HG03354 (cell line): ENCODE measurements around the gene IL31RA.

Source experiments
- ATAC-seq: cut with Tn5 transposase; IDR thresholded peaks from one replicate; pipeline ENCODE4 v1.9.1; 2021; ENCODE audit warnings: mild to moderate bottlenecking; ENCODE audit not compliant: unreplicated experiment, poor library complexity, severe bottlenecking

IL31RA gene

DNA sequence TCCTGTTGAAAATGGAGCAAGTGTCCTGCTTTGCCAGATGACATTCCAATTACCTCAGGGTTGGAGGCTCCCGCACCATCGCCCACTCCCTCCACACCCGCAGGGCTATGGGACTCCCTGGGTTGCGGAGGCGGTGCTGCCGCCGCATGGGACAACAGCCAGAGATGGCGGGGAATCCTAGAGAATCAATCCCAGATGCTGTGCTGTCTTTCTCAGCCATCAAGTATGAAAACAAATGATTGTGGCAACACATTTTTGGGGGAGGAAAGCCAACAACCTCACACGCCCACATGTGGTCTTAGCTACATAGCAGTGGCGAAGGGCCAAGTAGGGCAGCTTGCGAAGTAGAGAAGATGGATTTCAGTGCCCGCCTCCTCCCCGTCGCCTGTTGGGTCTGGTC lies 46.7 kb downstream of the IL31RA start:
- ATAC-seq: no peak

DNA sequence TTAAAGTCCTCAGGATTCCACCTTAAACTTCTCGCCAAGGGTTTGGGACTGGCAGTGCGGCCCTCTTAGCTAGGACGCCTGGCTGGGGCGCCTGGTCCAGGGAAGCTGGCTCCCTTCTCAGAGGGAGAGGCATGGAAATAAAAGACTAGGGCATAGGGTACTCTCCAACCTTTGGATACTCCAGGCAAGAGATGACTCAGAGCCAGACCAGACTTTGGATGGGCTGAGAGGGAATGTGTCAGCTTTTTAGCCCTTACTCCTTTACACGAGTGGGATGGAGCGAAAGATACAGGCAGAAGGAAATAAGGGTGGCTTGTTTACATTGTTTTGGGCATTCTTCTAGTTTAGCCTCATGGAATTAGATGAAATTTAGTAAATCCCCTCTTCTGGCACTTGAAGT lies 48.2 kb downstream of the IL31RA start:
- ATAC-seq: no peak

DNA sequence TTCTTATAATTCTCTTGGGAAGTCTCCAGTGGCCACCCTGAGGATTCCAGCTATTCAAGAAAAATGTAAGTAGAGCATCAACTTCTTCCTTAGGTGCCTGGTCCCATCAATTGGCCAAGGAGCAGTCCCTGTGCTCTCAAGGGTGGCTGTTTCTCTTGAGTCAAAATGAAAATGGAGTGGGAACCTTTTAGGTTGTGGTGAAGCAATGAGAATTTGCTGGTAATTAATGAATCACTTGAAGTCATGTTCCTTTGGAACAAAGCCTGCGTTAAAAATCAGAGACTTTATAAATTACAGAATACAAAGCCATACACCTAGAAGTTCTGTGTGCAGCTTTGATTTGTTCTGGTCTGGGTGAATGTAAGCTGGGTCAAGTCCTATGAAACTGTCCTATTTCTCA lies 48.9 kb downstream of the IL31RA start:
- peak; percentile 33 for ATAC-seq

DNA sequence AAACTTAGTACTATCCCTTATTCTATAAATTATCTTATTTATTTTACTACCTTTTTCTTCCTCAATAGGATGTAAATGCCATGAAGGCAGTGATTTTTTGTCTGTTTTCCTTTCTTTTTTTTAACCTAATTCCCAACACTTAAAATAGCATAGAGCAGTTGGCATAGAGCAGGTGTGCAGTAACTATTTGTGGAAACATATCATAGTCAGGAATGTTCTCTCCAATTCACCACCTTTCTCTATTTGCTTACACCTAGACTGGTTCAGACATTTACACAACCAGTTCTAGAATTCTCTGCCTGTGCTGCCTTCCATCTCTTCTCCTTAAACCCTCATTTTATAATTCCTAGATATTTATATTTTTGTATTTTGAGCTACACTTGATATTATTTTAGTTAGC lies 49.6 kb downstream of the IL31RA start:
- no peak for ATAC-seq

DNA sequence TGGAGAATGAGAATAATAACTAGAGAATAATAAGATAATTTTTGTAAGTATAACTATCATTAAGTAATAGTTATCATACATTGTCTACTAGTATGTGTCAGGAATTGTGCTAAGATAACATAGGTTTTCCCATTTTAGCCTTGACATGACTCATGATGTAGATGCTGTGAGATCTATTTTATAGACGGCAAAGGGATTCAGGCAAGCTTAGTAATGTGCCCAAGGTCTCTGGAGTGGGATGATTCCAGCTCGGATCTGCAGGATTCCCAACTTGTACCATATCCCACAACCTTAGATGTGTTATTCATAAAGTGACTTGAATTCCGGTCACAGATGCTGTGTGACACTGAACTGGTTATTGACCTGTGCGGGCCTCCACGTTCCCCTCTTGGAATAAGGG lies 51.5 kb downstream of the IL31RA start:
- no peak for ATAC-seq

DNA sequence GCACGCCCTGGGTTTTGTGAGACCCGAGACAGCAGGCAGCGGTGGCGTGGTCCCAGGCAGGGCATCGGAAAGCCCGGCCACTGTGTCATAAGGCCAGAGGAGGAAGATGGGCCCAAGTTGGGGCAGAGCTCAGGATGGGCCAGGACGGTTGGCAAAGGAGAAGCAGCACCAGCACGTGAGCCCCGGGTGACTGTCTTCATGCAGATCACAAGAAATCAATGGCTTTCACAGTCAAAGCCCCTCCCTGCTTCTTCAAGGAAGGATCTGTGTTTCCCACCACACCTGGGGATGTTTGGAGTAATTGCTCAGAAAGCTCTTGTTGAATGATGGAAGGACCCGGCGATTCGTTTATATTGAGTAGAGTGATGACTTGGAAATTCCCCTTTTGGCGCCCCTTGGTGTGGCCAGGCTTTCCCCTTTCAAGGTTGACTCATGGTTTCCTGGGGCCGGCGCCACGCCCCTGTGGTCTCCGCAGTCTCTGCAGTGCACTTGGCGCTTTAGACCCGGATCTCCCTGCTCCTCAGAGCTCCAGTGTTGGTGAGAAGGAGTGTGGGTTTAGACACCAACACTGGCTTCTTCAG lies 52.1 kb downstream of the IL31RA start:
- ATAC-seq: peak; percentile 95

DNA sequence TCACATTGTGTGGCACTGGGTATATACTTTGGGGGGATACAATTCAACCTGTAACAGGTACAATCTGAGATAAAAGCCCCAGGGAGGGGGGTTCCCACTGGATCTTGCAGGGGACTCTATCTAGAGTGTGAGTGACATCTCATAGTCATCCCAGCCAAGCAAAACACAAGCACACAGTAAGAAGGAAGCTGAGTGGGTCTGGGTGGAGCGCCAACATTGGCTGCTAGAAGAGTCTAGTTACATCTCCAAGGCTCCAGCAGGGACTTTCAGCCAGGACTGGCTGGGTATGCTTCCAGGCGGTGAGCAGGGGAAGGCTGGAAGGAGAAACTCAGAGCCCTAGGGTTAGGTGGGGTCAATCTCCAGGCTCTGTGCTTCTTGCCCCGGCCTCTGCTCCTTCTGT lies 53.0 kb downstream of the IL31RA start:
- ATAC-seq: no peak

DNA sequence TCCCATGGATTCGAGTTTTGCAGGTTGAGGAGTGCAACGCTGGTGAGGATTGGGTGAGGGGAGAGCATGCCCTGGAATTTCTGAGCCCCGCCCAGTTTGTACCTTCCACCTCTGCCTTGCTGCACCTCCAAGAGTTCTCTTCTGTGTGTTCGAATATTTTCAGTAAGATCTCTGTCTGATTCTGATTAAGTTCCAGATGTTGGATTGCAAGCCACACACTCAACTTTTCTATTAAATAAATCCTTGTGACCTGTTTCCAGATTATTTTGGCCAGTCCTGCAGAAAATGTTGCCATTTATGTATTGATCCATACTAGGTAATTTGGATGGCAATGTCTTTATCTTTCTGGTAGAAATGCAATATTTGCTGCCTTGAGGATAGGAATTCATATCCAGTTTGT lies 54.1 kb downstream of the IL31RA start:
- no peak for ATAC-seq

DNA sequence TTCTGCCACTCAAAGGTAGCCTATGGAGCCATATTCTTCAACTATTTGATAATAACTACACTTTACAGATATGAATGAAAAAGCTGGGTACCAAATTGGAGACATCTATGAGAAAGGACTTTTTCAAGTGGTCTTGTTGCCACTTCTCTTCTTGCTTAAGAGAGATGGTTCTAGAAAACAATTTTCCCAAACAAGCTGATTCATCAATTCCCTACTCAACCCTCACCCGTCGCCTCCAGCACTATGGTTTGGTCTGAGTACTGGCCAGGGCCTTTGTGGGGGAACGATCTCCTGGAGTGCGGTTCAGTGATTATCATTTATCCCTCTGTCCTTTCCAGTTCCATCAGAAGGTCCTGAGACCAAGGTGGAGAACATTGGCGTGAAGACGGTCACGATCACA lies 56.8 kb downstream of the IL31RA start:
- ATAC-seq: no peak

DNA sequence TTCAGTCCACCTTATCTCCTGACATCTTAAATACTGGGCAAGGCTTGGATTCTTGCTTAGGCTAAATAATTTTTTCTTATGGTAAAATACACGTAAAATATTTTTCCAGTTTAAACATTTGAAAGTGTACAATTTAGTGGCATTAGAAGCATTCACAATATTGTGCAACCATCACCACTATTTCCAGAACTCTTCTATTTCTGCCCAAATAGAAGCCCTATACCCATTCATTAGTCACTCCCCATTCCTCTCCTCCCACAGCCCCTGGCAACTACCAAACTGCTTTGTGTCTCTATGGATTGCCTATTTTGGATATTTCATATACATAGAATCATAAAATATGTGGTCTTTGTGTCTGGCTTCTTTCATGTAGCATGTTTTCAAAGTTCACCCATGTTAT lies 57.6 kb downstream of the IL31RA start:
- ATAC-seq: no peak

DNA sequence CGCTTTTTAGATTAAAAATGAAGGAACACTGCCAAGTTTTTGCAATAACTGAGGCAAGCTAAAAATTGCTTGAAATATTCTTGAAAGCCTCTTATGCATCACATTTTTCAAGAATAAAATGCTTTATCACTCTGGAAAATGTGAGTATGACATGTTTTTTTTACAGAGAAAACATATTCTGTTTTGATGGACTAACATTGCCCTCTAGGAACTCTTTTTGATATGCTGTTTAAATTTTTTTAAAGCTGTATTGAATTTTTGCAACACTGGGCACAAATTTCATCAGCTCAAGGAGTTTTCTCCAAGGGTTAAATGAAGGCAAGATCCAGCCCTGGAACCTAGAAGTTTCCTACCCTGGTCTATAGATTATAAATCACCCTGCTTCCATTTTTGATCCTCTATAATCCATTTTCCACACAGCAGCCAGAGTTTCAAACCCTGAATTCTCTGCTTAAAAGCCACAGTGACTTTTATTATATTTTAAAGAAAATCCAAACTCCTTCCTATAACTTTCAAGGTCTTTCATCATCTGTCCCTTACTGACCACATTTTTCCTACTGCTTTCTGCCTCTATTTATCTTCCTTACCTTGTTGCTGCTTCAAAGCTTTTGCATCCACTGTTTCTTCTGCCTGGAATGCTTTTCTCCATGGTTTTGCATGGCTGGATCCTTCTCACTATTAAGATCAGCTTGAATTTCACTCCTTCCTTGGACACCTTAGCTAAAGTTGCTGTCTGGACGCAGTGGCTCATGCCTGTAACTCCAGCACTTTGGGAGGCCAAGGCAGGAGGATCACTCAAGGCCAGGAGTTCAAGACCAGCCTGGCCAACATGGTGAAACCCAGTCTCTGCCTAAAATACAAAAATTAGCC lies 60.9 kb downstream of the IL31RA start:
- ATAC-seq: no peak

DNA sequence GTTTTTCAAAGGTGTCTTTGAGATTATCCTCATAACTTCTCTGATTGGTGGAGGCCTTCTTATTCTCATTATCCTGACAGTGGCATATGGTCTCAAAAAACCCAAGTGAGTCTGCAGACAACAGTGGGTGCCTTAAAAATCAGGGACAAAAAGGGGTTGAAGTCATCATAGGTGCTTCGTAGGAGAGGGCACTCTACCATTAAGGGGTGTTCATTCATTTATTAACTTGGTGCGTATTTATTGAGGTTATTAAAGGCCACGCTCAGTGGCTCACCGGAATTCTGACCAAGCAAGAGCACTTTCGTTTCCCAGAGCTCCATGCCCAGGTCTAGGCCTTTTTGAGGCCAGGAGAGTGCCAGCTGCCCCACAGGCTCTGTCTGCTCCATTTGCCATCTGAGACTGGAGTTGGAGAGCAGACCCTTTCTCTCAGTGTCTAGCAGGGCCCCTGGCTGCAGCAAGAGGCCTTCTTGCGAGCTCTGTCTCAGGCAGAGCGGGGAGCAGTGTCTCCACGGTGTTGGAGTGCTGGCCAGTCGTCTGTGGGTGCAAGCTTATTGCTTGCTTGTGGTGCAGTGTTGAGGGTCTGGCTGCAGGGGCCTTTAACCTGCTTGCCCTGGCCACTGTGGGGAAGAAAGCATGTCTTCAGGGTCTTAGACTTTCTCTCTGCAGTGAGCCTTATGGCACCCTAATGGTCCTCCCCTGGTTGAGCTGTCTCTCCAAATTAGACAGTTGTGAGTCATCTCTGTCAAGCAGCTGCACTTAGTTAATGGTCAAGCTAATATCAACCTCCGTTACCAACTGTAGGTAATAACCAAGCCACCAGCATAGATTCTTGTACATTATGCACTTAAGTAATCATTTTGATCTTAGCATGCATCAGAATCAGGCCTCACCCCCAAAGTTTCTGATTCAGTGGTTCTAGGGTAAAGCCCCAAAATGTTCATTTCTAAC lies 62.6 kb downstream of the IL31RA start:
- ATAC-seq: peak; percentile 97

DNA sequence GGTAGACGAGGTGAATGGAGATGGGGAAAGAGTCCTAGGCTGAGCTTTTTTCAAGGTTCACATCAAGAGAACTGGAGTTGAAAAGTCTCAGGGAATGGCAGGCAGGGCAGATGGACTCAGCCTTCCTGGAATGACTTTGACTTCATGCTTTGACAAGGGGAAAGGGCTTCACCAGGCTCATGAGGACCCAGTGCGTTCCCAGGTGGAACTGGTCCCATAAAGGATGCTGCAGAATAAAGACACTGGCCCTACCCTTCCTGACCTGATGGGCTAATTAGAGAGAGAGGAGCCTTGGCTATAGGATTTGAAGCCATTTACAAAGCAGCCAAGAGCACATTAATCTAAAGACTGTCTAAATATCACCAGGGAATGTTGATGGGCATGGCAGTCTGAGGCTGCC lies 63.8 kb downstream of the IL31RA start:
- no peak for ATAC-seq

DNA sequence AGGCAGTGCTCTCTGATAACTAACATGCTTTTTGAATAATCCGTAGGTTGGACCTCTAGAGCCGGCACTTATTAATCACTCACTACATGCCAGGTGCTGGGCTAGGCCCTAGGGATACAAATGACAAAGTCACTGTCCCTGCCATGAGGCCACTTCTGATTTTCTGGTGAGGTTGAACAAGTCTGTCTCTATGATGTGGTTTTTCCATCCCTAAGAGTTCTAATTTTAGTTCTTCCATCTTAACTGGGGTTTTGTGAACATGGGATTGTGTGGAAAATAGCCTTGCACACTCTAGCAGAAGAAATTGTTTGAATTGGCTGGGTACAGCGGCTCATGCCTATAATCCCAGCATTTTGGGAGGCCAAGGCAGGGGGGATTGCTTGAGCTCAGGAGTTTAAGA lies 64.6 kb downstream of the IL31RA start:
- ATAC-seq: no peak

DNA sequence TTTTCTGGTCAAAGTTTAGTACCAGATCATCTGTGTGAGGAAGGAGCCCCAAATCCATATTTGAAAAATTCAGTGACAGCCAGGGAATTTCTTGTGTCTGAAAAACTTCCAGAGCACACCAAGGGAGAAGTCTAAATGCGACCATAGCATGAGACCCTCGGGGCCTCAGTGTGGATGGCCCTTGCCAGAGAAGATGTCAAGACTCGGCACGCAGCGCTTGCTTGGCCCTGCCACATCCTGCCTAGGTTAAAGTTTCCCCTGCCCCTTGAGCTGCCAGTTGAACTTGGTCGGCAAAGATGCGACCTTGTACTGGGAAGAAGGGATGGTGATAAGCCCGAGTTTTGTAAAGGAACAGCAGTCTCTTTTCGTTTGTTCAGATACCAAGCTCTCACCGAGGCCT lies 65.8 kb downstream of the IL31RA start:
- ATAC-seq: no peak

DNA sequence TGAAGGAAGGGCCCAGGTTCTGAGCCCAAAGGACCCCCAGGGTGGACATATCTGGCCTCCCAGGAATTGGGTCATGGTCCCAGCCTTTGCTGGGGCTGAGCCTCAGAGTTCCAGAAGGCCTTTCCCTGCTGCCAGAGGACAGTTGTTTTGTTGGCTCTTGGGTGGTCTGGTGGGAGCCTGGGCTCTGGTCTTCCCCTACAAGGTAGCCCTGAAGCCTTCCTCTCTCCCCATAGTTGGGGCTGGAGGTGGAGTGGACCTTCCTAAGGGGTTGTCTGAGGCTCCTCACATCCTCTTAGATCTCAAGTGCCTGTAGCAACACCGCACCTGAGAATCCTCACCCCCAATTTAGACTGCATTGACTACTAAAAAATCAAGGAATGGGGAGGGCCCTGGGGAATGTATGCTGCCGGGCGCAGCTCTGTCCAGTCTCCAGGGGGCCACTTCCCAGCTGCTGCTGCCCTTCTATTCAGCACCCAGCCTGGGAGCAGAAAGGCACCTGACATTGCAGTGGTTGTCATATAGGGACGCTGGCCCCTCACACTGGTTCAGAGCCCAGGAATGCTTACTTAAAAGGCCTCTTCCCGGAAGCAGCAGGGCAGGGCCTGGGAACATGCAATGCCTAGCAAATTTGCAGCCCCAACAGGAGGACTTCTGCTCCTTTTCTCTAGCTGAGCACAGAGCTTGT lies 66.4 kb downstream of the IL31RA start:
- no peak for ATAC-seq

DNA sequence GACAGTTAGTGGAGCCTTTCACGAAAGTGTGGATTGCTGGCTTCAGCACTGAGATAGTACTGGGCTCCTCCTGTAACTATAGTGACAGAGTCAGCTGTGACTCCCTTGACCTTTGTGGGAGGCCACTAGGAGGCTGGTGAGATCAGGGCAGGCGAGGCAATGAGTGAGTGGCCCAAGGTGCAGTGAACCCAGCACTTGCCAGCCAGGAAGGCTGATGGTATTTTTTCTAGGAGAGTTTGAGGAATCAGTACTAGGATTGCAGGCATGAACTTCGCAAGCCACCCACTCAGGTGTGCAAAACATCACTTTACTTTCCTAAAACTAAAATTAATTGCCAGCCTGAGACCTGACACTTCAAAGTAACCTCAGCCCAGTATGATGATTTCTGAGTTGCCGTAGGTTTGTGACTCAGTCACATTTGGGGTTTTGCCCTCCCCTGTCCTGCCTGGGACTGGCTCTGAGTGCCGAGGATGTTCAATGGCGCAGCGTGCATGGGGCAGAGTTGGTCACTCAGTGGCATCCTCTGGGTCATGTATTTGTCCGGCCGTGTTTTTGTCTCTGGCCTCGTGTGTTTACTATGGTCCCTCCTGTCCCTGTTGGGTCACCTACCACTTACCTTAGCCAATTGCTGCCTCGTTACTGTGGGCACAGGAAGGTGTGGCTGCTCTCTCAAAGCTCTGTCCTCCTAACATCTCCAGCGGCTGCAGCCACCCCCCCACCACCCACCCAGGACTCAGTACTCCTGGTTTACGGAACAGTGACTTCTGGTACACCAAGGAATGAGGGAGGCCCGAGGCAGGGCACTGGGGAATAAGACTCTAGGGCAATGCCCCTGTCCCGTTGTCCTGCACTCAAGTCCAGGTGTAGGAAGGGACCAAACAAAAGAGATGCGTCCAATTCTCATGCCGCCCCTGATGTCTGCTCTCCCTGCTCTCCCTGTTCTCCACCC lies 67.2 kb downstream of the IL31RA start:
- ATAC-seq: no peak

DNA sequence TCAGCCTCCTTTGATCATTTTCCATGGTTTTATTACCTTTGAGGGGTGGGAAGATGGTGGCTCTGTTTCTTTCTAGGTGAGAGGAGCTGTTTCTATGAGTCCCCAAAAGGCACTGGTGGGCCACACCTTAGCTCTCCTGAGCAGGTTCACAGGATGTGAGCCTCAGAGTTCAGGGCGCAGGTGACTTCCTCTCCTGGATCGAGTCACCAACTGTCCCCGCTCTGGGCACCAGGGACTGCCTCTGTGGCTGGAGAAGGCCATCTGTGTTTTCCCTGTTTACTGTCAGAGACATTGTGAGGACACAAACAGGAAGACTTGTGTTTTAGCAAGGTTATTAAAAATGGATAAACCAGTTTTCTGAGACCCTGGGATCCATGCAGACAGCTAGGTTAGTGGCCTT lies 68.5 kb downstream of the IL31RA start:
- ATAC-seq: no peak

DNA sequence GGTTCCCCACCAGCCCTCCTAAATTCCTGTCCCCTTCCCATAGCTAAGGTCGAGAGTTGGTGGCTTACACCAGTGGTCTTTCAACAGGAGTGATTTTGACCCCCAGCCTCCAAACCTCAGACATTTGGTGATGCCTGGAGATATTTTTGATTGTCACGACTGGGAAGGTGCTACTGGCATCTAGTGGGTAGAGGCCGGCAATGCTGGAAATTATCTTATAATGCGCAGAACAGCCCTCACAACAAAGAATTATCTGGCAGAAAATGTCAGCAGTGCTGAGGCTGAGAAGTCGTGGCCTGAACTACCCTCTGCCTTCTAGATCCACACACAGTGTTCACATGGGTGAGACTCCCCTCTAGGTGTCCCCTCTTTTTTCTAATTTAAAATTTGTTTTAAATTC lies 69.6 kb downstream of the IL31RA start:
- no peak for ATAC-seq
